ENCODE results near the gene KRTAP9-4.

- TF ChIP-seq, protein P1, sequence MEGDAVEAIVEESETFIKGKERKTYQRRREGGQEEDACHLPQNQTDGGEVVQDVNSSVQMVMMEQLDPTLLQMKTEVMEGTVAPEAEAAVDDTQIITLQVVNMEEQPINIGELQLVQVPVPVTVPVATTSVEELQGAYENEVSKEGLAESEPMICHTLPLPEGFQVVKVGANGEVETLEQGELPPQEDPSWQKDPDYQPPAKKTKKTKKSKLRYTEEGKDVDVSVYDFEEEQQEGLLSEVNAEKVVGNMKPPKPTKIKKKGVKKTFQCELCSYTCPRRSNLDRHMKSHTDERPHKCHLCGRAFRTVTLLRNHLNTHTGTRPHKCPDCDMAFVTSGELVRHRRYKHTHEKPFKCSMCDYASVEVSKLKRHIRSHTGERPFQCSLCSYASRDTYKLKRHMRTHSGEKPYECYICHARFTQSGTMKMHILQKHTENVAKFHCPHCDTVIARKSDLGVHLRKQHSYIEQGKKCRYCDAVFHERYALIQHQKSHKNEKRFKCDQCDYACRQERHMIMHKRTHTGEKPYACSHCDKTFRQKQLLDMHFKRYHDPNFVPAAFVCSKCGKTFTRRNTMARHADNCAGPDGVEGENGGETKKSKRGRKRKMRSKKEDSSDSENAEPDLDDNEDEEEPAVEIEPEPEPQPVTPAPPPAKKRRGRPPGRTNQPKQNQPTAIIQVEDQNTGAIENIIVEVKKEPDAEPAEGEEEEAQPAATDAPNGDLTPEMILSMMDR (IDR thresholded peaks at IDR 0.05; ENCODE audit: low read depth, low read length), result no peak
- no peak for TF ChIP-seq EZH2phosphoT487 (IDR thresholded peaks at IDR 0.05; ENCODE audit: low read depth)
Observed at GRCh38 chr17:41212524-41213169, 36.8 kb upstream of the KRTAP9-4 start.
